ENCODE results near the gene ISCU. TPM values are rescaled to one million over a fixed set of nuclear protein-coding genes. Genes with fewer than 3 reads are reported as not detected.

ISCU gene
- total and polyA plus RNA-seq, 9 of the 15 experiments (the other 6 are each of a cell fraction or from before 2014, with no cell fraction given): 15.9 to 92.5 (median 77.3) TPM

DNA sequence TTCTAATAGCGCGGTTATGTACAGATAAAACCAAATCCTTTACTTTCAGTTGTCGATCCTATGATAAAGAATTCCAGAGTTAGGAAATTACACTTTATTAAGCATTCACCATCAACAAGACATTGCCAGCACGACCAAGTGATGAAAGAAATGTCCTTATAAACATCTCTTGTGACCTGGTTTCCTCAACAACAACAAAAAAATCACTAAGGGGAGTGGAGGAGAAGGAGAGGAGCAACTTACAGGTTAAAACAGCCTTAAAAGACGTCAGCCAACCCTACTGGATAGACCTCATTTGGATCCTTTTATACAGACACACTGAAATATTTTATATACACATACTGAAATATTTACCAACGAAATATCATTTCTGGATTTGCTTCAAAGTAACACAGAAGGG lies 24.2 kb upstream of the ISCU start (continued):
- TF ChIP-seq, protein P1, sequence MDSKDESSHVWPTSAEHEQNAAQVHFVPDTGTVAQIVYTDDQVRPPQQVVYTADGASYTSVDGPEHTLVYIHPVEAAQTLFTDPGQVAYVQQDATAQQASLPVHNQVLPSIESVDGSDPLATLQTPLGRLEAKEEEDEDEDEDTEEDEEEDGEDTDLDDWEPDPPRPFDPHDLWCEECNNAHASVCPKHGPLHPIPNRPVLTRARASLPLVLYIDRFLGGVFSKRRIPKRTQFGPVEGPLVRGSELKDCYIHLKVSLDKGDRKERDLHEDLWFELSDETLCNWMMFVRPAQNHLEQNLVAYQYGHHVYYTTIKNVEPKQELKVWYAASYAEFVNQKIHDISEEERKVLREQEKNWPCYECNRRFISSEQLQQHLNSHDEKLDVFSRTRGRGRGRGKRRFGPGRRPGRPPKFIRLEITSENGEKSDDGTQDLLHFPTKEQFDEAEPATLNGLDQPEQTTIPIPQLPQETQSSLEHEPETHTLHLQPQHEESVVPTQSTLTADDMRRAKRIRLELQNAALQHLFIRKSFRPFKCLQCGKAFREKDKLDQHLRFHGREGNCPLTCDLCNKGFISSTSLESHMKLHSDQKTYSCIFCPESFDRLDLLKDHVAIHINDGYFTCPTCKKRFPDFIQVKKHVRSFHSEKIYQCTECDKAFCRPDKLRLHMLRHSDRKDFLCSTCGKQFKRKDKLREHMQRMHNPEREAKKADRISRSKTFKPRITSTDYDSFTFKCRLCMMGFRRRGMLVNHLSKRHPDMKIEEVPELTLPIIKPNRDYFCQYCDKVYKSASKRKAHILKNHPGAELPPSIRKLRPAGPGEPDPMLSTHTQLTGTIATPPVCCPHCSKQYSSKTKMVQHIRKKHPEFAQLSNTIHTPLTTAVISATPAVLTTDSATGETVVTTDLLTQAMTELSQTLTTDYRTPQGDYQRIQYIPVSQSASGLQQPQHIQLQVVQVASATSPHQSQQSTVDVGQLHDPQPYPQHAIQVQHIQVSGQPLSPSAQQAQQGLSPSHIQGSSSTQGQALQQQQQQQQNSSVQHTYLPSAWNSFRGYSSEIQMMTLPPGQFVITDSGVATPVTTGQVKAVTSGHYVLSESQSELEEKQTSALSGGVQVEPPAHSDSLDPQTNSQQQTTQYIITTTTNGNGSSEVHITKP (IDR thresholded peaks at IDR 0.05; ENCODE audit: partially characterized antibody): no peak
- TF ChIP-seq NEUROD1 (IDR thresholded peaks at IDR 0.05; ENCODE audit: borderline replicate concordance, low read depth, low read length, partially characterized antibody): no peak

DNA sequence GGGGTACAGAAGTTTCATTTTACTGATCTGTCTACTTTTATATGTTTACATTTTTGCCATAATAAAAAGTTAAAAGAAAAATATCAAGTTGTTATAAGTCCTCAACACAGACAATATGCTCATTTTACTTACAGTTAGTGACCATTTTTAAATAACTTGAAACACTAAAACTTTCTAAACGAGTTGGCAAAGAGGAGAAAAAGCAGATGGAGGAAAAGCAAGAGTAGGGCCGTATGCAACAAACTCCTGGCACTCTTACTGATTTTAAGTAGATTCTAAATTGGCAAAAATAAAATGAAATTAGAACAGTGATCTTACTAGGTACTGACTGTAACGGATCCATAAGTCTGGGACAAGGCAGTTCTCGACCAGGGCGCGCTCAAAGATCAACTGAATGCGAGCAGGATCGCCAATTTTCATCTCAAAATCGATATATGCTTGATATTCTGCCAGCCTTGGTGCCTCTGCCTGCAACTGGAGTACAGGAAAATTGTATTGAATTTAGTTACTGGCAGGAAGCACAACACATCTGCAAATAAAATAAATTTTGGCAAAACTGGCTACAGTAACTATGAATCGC lies 23.7 kb upstream of the ISCU start:
- H3K27ac ChIP-seq (ENCODE audit: extremely low read depth, low read depth, low read length): no peak overlapping the region
- H3K4me2 ChIP-seq (ENCODE audit: insufficient read depth, low read length): no peak overlapping the region
- no TSS peak for BruUV-seq (replicated peaks)
- no peak overlapping the region for H3K9ac ChIP-seq (ENCODE audit: insufficient read depth in 1 of 2, low read depth in 2 of 2, low read length in 2 of 2)
- peaks cover 53% of the 10 kb centered on the region for H3K79me2 ChIP-seq (ENCODE audit: control insufficient read depth, insufficient read depth, low read length)
- DNase-seq (ENCODE audit: extremely low read depth in 1 of 4, low spot score in 3 of 4) (no peak), FAIRE-seq (no peak), ATAC-seq (no peak)
- no peak overlapping the region for H2AFZ ChIP-seq (ENCODE audit: low read depth, low read length)
- in situ Hi-C loops (cut with MboI): no loop called here
- H3K9me1 ChIP-seq (ENCODE audit: control insufficient read depth, insufficient read depth, low read length): no peaks in the 10 kb centered on the region
- ChIA-PET CTCF (ENCODE audit: low intra/inter-chr PET ratio) (no interaction called here), POLR2A (no interaction called here)
- no peaks in the 10 kb centered on the region for H3K9me3 ChIP-seq (replicated peaks; ENCODE audit: control insufficient read depth, insufficient read depth, low read depth, low read length)
- H4K20me1 ChIP-seq (replicated peaks; ENCODE audit: control insufficient read depth, insufficient read depth, low read length): peaks cover 14% of the 10 kb centered on the region; the same call in 1 of the 2 replicates
- H3K4me3 ChIP-seq: no peak overlapping the region
- H3K4me1 ChIP-seq (replicated peaks in 1 of 2; ENCODE audit: control insufficient read depth in 2 of 2, insufficient read depth in 2 of 2, low read length in 2 of 2): peaks cover 0 to 4% of the 10 kb centered on the region in 2 experiments; a peak in 3 of 5 replicates
- WGBS (ENCODE audit: insufficient coverage, low coverage, missing lambda C conversion rate): 94% methylated on average over 10 of the region's 10 CpGs
- H3K27me3 ChIP-seq (ENCODE audit: control insufficient read depth in 2 of 2, insufficient read depth in 2 of 2, low read length in 2 of 2): no peaks in the 10 kb centered on the region
- intact Hi-C loops (cut with micrococcal nuclease): no loop called here
- H3K36me3 ChIP-seq (ENCODE audit: control insufficient read depth, insufficient read depth, low read length): peaks cover 85% of the 10 kb centered on the region
- TF ChIP-seq KDM1A (IDR thresholded peaks at IDR 0.05): no peak
- no peak for TF ChIP-seq PCBP1 (IDR thresholded peaks at IDR 0.05; ENCODE audit: low read depth, low read length, poor library complexity, severe bottlenecking)
- TF ChIP-seq SRSF1 (IDR thresholded peaks at IDR 0.05; ENCODE audit: low read depth, low read length): no peak
- no peak for TF ChIP-seq POLR2AphosphoS2 (IDR thresholded peaks at IDR 0.05; ENCODE audit: low read length)
- TF ChIP-seq, protein P2, sequence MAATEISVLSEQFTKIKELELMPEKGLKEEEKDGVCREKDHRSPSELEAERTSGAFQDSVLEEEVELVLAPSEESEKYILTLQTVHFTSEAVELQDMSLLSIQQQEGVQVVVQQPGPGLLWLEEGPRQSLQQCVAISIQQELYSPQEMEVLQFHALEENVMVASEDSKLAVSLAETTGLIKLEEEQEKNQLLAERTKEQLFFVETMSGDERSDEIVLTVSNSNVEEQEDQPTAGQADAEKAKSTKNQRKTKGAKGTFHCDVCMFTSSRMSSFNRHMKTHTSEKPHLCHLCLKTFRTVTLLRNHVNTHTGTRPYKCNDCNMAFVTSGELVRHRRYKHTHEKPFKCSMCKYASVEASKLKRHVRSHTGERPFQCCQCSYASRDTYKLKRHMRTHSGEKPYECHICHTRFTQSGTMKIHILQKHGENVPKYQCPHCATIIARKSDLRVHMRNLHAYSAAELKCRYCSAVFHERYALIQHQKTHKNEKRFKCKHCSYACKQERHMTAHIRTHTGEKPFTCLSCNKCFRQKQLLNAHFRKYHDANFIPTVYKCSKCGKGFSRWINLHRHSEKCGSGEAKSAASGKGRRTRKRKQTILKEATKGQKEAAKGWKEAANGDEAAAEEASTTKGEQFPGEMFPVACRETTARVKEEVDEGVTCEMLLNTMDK (IDR thresholded peaks at IDR 0.05; ENCODE audit: borderline replicate concordance, insufficient read depth, low read depth, low read length, poor library complexity, severe bottlenecking): no peak
- no peak for TF ChIP-seq STAT6 (CRISPR knock-in tag; IDR thresholded peaks at IDR 0.05)
